GM18873 (cell line): ENCODE measurements around the gene NPAS2.

Experiments used
- ATAC-seq: cut with Tn5 transposase; IDR thresholded peaks from one replicate; pipeline ENCODE4 v1.9.1; 2021; ENCODE audit warnings: mild to moderate bottlenecking, moderate library complexity, moderate number of reproducible peaks; ENCODE audit not compliant: unreplicated experiment, low FRiP score

The NPAS2 gene

DNA sequence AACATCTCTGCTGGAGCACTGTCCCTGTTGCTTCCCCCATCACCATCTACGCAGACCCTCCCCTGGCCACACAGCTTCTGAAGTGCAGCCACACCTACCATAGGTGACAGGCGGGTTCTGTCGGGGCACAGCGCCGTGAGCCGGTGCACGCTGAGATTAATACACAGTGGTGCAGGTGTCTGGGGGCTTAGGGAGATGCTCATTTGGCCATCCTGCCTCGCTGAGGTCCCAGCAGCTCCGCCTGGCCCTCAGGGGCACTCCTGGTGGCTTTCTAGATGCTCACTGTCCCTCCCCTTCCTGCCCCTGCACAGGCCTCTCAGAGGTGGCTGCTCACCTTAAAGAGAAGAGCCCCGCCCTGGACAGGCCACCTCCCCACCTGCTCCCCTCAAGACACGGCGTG is 163.3 kb downstream of the NPAS2 start:
- no peak for ATAC-seq

DNA sequence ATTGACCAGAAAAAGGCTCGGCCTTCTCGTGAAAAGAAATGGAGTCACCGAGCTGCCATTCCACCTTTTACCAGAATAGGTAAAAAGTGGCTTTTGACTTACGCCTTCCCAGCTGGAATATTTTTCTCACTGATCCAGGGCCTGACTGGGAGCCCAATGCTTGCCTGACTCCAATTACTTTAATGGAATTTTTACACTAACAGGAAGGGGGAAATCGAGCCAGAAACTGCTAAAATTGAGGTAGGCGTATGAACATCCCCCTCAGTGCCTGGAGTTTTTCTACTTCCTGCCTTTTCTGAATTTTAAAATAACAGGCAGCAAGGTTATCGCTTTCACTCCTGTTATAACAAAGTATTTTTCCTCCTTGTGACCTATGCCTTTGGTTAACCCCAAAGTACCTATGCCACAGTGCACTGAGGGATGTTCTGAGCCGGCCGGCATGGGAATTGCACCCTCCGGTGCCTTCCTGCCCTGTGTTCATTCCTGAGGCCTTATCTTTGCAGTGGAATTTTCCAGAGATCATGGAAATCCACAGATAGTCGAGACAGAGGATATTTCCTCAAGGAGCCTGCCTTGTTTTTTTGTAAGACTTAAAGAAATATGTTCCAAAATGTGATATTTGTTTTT is 163.9 kb downstream of the NPAS2 start:
- ATAC-seq, result no peak

GRCh38 chr2:100984892-100985307 is 165.0 kb downstream of the NPAS2 start:
- peak; percentile 56 for ATAC-seq

DNA sequence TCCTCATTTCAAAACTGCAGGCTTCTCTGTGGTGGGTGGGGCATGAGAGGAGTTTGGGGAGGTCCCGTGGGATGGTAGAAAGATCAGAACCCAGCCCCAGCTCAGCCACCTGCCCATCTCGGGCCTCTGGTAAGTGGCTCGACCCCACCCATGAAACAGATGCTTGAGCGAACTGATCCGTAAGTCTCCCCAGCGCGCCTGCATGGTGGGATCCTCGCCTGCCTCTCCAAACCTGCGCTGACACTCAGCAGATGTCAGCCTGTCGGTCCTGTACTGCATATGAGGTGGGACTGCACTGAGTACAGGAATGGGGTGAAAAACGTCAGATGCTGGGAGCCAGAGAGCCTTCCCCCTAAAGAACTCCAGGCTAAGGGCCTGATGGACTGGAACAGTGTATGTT is 166.2 kb downstream of the NPAS2 start:
- no peak for ATAC-seq

GRCh38 chr2:100987536-100987935 is 167.6 kb downstream of the NPAS2 start:
- ATAC-seq, result no peak

- no peak for ATAC-seq
Measured at GRCh38 chr2:100987974-100988373, 168.0 kb downstream of the NPAS2 start.

DNA sequence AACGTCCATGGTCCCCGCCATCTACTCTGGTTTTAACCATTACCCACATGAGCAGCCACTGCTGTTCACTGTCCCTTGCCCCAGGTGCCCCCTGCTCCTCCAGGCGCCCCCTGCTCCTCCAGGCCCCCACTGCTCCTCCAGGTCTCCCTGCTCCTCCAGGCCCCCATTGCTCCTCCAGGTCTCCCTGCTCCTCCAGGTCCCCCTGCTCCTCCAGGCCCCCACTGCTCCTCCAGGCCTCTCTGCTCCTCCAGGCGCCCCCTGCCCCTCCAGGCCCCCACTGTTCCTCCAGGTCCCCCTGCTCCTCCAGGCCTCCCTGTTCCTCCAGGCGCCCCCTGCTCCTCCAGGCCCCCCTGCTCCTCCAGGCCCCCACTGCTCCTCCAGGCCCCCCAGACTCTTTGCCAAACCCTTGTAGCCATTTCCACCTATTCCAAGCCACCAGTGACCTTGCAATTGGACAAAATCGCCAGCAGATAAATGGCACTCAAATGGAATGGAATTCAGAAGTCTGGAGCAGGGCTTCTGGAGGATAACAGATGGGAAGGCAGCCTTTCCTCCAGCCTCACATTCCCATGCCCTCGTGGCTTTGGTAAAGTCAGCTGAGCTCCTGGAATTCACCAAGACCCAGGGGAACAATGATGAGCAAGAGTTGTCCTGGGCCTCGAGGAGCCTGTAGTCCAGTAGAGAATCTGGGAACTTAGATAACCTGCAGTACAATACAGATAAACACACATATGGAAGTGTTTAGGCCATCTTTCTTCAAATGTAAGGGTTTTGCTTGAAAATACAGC is 168.9 kb downstream of the NPAS2 start:
- ATAC-seq, result no peak

DNA sequence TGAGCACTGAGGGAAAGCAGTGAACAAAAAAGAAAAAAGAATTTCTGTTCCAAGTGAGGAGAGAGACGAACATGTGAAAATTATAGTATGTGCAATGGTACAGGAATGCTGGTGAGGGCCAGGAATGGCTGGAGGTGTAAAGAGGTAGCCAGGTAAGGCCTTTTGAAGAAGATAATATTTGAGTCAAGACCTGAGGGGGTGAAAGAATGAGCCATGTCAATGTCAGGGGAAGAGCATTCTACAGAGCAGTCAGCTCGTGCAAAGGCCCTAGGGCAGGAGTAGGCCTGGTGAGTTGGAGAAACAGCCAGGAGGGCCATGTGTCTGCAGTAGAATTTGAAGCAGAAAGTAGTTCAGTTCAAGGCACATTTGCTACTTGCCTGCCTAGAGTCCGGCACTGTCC is 169.7 kb downstream of the NPAS2 start:
- ATAC-seq, result no peak

GRCh38 chr2:100990166-100990565 is 170.2 kb downstream of the NPAS2 start:
- ATAC-seq, result no peak

- ATAC-seq, result no peak
Measured at GRCh38 chr2:100990650-100991403, 170.9 kb downstream of the NPAS2 start.

DNA sequence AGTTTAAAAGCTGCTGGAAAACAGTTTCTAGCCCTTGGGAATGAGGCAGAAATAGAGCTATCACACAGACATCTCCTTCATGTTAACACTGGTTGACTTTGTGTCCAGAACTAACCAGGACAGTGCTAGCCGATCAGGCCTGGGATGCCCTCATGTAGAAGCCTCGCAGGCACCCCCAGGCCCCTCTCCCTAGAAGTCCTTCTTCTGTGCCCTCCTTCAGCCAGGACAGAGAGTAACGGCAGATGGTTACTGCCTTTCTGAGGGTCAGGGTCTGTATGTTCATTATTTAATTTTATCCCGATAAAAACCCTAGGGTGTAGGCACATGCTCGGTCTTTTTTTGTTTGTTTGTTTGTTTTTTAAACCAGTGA is 171.4 kb downstream of the NPAS2 start:
- no peak for ATAC-seq

GRCh38 chr2:100992262-100992661 is 172.3 kb downstream of the NPAS2 start:
- ATAC-seq, result no peak

- ATAC-seq, result no peak
Measured at GRCh38 chr2:100993294-100993693, 173.4 kb downstream of the NPAS2 start.

DNA sequence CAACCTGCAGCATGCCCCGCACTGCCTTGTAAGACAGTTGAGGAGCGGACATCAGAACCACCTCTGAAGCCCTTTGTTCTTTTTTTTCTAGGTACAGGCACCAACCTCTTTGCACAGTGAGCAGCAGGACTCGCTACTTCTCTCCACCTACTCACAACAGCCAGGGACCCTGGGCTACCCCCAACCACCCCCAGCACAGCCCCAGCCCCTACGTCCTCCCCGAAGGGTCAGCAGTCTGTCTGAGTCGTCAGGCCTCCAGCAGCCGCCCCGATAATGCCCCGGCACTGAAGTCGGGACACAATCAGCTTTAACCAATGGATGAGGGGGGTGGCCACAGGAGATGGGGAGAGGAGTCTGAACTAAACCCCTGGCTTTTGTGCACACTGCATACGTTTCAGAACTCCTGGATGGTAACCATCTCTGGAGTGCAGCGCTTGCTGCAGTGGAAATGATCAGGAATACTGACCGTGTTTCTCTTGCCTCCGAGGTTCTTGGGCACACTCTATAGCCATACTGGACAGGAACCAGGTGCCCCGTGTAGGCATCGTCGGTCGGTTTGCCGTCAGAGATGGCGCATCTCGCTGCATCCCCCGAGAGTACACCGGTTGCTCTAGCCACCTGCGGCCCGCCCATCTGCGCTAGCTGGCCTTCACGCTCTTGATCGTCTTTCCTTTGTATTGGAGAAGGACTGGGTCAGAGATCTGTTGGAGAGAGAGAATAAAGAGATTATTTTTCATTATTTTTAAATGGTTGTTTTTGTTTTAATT is 175.6 kb downstream of the NPAS2 start:
- ATAC-seq, result no peak

DNA sequence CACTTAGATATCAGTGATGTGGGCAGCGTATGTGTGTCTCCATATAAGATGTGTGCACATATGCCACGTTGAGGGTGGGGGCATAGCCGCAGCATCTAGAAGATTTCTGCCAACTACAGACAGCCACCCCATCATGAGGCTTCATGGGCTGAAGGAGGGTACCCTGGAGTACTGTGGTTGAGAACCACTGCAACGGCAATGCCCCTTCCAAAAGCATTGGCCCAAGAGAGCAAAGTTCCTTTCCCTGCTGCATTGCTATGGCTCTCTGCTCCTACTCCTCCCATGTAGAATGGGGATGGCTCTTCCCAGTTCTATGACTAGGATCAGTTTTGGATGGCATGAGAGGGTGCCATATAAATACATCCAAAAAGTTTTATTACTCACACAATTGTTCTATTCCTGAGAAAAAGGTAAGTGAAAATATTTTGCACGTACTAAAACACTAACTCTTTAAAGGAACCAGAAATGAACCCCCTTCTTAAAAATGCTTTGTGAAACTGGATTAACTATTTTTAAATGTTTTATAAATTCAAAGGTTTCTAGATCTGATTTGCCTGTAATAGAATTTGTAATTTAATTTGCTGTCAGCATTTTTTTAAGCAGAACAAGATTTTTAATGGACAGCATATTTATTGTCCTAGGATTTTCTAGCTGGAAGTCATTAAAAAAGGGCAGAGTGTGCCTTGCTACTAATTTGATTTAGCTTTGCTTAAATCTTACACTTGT is 177.7 kb downstream of the NPAS2 start:
- ATAC-seq, result no peak

DNA sequence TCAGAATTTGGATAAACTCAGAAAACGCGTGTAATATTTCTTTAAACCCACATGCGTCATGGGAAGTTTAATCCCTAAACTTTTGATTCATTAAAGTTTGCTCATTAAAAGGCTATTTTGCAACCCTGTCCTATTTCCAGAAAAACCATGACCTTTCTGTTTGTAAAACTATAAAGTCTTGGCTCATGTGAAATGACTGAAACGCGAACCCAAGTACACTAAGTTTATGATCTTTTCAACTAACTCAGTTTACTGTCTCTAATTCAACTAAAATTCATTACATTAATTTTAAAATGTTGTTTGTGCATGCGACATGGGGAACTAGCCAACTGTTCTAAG is 178.3 kb downstream of the NPAS2 start:
- ATAC-seq, result no peak

DNA sequence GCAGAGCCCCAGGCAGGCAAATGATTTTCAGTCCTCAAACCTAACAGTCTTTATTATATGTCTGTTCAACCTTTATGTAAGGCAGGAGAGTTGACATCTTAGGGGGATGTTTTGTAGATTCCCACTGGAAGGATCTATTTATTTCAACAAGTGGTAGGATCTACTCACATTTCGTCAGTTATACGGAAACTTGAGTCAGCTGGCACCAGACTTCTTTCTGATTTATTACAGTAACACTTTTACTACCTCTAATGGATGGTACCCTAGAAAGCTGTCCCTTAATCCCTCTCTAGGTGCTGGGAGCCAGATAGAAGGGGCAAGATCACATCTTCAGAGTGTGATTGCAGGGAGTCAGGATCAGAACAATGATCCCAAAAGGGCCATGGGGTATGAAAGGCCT is 180.1 kb downstream of the NPAS2 start:
- no peak for ATAC-seq

DNA sequence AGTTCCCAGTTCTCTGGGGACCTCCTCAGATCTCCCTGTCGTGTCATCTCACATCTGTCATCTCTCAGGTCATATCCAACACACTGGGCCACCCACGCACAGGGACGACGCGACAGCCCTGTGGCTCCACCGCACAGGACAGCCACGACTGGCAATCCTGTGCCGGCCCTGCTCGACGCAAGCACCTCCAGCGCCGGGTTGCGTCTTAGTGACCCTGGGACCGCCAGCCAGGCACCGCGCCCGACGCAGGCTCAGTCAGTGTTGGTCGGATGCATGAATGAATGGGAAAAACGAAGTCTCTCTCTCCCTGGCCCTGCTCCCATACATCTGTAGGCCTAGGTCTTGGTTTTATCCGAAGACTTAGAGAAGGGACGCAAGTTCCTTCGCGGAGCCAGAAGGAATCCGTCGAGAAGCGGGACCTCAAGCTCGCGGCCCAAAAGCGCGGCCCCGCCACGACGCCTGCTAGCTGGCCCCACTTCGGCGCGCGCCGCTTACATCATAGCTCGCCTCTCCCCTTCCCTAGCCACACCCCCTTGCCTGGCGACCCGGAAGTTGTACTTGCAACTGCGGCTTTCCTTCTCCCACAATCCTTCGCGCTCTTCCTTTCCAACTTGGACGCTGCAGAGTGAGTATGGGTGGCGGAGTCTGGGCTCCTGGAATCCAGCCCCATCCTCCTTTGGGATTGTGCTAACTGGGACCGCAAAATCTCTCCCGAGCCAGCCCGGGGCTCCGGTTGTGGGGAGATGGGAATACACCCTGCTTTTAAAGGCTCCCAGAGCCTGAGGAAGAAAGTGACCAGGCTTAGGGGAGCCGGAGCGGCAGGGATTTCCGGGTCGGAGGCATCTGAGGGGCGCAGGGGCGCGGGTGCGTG is 182.0 kb downstream of the NPAS2 start, which contains the start of gene RPL31:
TSS of gene RPL31 (plus strand) at position 599 of the 871 bp plus-strand sequence. CDS start 413 bp downstream, outside the sequence.
- peak; percentile 95 for ATAC-seq
